Activated CD8-positive, alpha-beta memory T cell treated with anti-CD3 and anti-CD28 coated beads for 4 hours (primary cell): Measurements from ENCODE around the gene ATP8B3.

Experiments
- DNase-seq, 2 donors: peaks; one replicate each; pipeline ENCODE4 v3.0.0-alpha.2; 2020; ENCODE audit warnings: low read depth in 2 of 2

ATP8B3 gene

GRCh38 chr19:1833540-1833939 is 21.5 kb upstream of the ATP8B3 start:
- no peak for DNase-seq

GRCh38 chr19:1832046-1832663 is 20.1 kb upstream of the ATP8B3 start:
- no peak for DNase-seq

DNA sequence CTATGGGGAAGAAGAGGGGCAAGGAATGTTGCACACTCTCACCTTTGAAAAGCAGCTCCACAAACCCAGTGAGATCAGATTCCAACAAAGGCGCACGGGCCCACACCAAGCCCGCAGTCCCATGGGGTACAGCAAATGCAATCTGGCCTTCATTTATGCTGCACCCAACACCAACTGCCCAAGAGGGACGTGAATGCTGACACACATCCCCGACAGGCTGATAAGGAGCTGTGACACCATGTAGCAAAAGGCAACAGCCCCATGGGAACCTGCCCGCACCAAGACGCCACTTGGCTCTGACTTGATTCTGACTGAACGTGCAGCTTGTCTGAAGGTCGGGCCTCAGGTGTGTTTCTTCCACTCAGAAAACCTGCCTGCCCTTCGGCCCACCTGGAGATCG is 18.9 kb upstream of the ATP8B3 start:
- no peak for DNase-seq

DNA sequence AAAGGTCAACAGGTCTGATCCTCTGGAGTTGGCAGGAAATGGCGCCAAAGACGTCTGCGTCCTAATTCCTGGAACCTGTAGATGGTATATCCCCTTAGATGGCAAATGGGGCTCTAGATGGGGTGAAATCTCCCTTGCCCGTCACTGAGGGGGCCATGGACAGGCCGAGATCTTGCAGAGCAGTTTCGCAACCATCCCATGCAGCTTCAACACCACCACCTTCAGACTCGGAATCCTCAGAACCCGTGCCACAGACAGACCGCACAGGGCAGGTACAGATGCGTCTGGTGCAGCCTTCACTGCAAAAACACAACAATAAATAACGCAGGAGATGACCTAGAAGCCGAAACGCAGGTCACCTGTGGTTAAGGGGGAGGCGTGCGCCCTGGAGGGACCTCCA is 18.5 kb upstream of the ATP8B3 start:
- DNase-seq: no peak

GRCh38 chr19:1829958-1830357 is 17.9 kb upstream of the ATP8B3 start:
- no peak for DNase-seq

GRCh38 chr19:1828279-1829238 is 16.5 kb upstream of the ATP8B3 start:
- no peak for DNase-seq

GRCh38 chr19:1827566-1828278 is 15.6 kb upstream of the ATP8B3 start:
- DNase-seq: no peak

DNA sequence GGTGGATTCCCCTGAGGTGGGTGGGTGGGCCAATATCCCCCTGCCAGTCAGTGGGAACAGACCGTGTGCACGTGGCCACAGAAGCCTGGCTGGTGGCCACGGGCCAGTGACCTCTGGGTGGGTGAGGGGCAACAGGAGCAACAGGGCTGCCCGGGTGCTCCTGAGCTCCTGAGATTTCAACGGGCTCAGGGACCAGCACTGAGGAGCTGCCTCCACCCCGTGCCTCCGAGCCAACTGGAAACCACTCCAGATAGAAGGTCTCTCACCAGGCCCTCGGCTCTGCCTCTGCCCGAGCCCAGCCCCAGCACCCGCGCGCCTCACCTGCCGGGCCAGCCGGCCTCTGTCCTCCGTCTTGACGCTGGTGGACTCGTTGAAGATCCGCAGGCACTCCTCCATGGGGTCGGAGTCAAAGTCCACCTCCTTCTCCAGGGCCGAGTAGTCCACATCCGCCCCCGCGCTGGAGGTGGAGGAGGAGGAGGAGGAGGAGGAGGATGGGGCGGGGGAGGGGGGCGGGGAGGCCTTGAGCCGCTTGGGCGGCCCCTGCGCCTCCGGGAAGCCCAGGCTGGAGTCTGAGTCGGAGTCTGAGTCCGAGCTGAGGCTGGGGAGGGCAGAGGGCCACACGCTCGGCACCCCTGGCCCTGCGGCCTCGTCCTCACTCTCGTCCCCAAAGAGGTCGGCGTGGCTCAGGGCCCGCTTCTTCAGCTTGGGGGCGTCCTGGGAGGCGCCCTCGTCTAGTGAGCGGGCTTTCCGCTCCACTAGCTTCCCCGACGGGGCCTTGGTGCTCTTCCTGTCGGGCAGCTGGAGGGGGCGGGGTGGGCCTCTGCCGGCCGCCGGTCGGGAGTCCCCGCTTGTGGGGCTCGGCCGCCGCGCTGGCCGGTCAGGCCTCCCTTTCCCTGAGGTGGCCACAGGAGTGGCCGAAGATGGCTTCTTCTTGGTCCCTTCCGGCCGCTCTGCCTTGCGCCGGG is 14.8 kb upstream of the ATP8B3 start:
- DNase-seq: no peak

- DNase-seq: peak; percentile 49 to 50
Observed at GRCh38 chr19:1825909-1826556, 14.0 kb upstream of the ATP8B3 start.

GRCh38 chr19:1824252-1824622 is 12.2 kb upstream of the ATP8B3 start:
- DNase-seq: no peak

DNA sequence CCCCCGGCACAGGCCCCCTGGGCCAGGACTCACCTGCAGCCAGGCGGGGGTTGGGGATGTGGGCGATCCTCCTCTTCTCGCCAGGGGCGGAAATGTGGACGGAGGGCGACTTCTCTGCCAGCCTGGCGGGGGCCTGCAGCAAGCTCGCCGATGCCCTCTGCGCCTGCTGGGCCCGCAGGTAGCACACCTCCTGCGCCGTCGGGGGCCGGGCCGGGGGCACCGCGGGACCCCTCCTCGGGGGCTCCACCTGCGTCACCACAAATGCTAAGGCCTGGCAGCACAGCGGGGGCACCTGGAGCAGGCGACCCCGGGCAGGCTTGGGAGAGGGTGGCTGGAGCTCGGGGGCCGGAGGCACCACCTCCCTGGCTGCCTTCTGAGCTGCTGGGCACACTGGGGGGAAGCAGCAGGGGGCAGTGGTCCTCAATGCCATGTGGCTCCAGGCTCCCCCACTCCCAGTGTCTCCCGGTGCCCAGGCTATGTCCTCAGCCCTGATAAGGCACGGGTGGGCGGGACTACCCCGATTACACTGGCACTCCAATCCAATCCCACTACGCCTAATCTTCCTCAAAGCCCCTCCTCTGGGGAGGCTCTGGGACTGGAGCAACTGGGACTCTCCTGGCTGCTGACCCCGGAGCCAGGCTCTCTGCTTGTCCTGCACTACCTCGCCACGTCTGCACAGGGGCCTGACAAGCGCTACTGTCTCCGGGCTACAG is 11.6 kb upstream of the ATP8B3 start:
- DNase-seq: no peak

GRCh38 chr19:1823020-1823419 is 10.9 kb upstream of the ATP8B3 start:
- no peak for DNase-seq

- DNase-seq: no peak
Observed at GRCh38 chr19:1822210-1822609, 10.1 kb upstream of the ATP8B3 start.

GRCh38 chr19:1819341-1820255 is 7.5 kb upstream of the ATP8B3 start:
- no peak for DNase-seq

GRCh38 chr19:1818549-1819195 is 6.6 kb upstream of the ATP8B3 start:
- DNase-seq: no peak

DNA sequence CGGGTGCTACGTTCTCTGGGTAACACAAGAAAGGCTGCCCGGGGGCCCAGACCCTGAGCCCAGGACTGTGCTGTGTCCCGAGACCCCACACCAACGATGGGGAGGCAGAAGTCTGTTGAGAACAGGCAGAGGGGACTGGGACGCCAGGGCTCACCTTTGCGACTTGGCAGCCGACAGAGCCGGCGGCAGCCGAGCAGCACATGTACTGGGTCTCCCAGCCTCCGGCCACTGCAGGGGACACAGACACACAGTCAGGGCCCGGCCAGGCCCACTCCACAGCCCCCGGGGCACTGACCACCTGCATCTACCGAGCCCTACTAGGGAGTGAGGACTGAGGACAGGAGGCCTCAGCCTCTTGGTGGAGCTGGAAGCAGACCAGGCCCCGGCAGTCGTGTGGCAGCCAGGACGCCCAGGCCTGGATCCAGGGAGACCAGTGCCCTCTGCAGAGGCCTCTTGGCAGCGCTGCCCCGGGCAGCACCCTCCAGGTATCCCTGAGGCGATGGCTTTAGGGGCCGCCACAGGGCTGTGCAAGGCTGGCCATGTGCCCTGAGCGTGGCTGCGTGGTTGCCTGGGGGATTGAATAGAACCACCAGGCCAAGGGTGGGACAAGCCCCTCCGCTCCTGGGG is 5.6 kb upstream of the ATP8B3 start:
- DNase-seq: no peak

GRCh38 chr19:1816530-1817298 is 4.6 kb upstream of the ATP8B3 start:
- no peak for DNase-seq
